GM12878 (cell line): ENCODE data around the gene PRKCD. TPM values are rescaled to one million over a fixed set of nuclear protein-coding genes. Genes with fewer than 3 reads are reported as not detected.

Experiments used
- ATF2 ChIP-seq: IDR thresholded peaks from 2 replicates; pipeline ENCODE4 v1.6.1; 2012; ENCODE audit warnings: low read length, inconsistent platforms
- ATF7 ChIP-seq: fragments of 450-650 bp; IDR thresholded peaks from 2 replicates; pipeline ENCODE4 v1.6.1; 2016; ENCODE audit warnings: low read depth, mild to moderate bottlenecking
- CEBPZ ChIP-seq: fragments of 150-350 bp; IDR thresholded peaks from 2 replicates; pipeline ENCODE4 v1.6.1; 2016; ENCODE audit warnings: low read depth, low read length
- DPF2 ChIP-seq: fragments of 450-650 bp; IDR thresholded peaks from 2 replicates; pipeline ENCODE4 v1.6.1; 2017; ENCODE audit warnings: mild to moderate bottlenecking
- ELK1 ChIP-seq: IDR thresholded peaks from 2 replicates; pipeline ENCODE4 v1.6.1; 2012; ENCODE audit warnings: low read depth, low read length, improper control_type of control experiment
- MYC ChIP-seq: IDR thresholded peaks from 2 replicates; pipeline ENCODE4 v1.6.1; 2011; ENCODE audit warnings: mild to moderate bottlenecking, low read length, moderate library complexity, inconsistent platforms; ENCODE audit not compliant: insufficient read depth, insufficient replicate concordance, insufficient read length, severe bottlenecking
- PAX8 ChIP-seq: fragments of 450-650 bp; IDR thresholded peaks from 2 replicates; pipeline ENCODE4 v1.6.1; 2017; ENCODE audit warnings: mild to moderate bottlenecking, moderate library complexity
- polyA plus RNA-seq, 11 experiments: library from polyadenylated mRNA; depleted of rRNA in 4 of 11; unstranded in 6 of 11; stranded (reverse) in 5 of 11; fragments of >200 nt; fragmentation: Nextera tagmentation in 4 of 11; fragmentation: Illumina TruSeq in 1 of 11; extraction: Ambion mirVana in 4 of 11; extraction: Trizol in 1 of 11; gene quantifications; 1 replicate in 1 of 11; 2 replicates in 10 of 11; pipeline versions ENCODE4 v1.2.1 to v1.2.3, GENCODE V29; 2011 to 2016; ENCODE audit warnings: inconsistent platforms in 2 of 11, missing spikeins in 2 of 11, low read depth in 1 of 11
- total RNA-seq, 4 experiments: library from RNA; depleted of rRNA in 3 of 4; stranded (reverse); fragments of >200 nt in 3 of 4; fragmentation: Illumina TruSeq in 1 of 4; extraction: Trizol in 1 of 4; gene quantifications; 2 replicates each; pipeline versions ENCODE4 v1.2.1 to v1.2.3, GENCODE V29; 2013 to 2021

PRKCD gene
- total and polyA plus RNA-seq, 10 of the 15 experiments (the other 5 are each of a cell fraction or from before 2014, with no cell fraction given), result 10.0 to 114 (median 42.4) TPM

GRCh38 chr3:53224536-53224935 is 63.5 kb downstream of the PRKCD start (continued):
- TF ChIP-seq CEBPZ (no peak), ELK1 (no peak), ATF2 (no peak), MYC (no peak), ATF7 (no peak), PAX8 (no peak), DPF2 (no peak)
- TF ChIP-seq, all 136 proteins: peak for 0
